Urothelium cell line (cell line): ENCODE results near the gene SLC39A11.

Source experiments
- DNase-seq: peaks from one replicate; pipeline ENCODE4 v3.0.0; 2011; ENCODE audit warnings: low spot score, mixed read lengths
- FAIRE-seq: peaks from 2 replicates; lab custom pipeline; 2011; peaks lifted over from hg19 to GRCh38; lab: Jason Lieb, UNC

The SLC39A11 gene

DNA sequence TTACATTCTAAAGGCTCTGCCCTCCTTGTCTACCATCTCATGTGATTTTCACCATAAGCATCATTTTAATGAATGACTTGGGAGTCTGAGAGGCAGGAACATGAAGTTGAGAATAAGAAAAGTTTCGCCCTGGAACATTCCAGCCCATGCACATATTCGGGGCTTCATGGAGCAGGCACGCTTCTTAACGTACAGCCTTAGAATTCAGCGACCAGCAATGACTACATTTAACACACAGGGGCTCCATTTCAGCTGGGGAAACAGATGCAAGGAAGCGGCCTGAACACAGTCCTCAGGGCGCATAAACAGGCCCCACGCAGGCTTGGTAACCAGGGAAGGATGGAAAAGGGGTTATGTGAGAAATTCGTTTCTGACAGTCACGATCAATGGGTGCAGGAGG, 357.4 kb downstream of the SLC39A11 start:
- DNase-seq (no peak), FAIRE-seq (no peak)

GRCh38 chr17:72734613-72735012, 357.9 kb downstream of the SLC39A11 start:
- DNase-seq (no peak), FAIRE-seq (no peak)

DNA sequence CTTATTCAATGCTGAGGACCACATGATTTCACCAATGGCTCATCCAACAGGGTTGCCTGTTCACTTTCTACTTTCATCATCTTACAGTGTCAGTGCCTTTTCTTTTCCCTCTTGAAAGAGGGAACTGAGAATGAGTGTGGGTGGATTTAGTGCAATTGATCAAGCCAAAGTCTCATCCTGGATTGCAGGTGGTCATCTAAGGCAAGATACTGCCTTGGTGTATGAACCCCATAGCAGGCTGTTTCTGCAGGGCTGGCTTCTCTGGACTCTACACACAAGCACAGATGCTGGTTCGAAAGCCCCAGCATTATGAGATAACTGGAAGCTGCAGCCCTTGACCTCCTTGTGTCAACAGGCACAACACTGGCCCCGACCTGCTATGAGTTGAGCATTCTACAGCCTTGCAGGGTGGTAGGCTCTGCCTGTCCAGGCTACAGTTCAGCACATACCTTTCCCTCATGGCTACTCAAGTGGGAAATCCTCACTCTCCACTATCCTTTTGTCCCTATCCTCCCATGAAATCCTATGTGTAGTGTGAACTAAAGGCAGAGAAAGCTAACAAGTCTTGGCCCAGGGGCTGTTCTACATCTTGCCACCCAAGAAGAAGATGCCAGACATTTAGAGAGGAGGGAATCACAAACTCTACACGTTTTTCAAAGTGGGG, 358.7 kb downstream of the SLC39A11 start:
- FAIRE-seq = peak; percentile 83
- DNase-seq = no peak

GRCh38 chr17:72732893-72733618, 359.4 kb downstream of the SLC39A11 start:
- no peak for FAIRE-seq
- DNase-seq = no peak

DNA sequence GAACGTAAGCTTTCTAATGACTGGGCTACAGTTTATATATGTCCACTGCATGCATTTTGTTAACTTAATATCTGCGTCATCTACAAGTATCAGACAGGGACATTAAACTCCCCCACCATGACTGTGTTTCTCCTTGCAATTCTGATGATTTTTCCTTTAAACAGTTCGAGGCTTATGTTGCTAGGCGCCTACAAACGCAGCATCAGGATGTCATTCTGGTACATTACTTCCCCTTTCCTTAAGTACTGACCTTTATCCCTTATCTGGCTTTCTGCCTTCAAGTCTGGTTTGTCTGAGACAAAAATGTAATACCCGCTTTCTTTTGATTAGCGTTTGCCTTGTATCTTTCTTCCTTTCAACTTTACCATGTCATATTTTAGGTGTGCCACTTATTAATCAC, 362.4 kb downstream of the SLC39A11 start:
- no peak for DNase-seq
- FAIRE-seq = no peak

DNA sequence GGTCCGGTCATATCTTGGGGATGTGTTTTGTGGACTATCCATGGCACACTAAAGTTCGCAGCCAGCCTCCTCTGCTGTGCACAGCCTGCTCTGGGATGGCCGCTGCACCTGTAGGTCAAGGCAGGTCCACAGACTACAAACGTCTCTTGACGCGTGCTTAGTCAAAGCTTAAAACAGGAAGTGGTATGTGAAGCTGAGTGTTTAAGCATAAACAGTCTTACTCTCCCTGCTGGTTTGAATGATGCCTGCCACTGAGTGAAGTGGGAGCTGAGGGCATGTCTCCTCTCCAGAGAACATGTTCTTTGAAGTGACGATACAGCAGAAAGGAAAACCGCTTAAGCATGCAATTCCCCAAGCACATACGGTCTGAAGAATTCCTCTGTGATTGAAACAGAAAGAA, 365.6 kb downstream of the SLC39A11 start:
- DNase-seq = no peak
- peak; percentile 53 for FAIRE-seq

GRCh38 chr17:72725433-72726068, 366.9 kb downstream of the SLC39A11 start:
- DNase-seq (peak; percentile 88), FAIRE-seq (peak; percentile 89)

DNA sequence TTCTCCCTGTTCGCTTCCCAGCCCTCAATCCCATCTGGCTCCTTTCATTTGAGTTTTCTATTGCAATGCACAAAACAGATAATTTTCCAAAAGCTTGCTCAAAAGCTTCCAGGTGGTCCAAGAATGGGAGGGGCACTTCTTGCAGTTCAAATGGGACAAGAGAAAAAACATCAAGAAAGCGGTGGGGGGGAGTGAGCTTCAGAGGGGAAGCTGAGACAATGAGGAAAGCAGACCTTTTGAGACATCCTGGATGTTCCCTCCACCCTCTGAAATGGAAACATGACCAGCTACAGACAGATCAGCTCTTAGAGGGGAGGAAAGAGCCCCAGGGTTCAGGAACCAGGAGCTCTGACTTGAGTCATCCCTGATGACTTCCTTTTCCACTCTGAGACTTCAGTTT, 368.2 kb downstream of the SLC39A11 start:
- DNase-seq (no peak), FAIRE-seq (no peak)

DNA sequence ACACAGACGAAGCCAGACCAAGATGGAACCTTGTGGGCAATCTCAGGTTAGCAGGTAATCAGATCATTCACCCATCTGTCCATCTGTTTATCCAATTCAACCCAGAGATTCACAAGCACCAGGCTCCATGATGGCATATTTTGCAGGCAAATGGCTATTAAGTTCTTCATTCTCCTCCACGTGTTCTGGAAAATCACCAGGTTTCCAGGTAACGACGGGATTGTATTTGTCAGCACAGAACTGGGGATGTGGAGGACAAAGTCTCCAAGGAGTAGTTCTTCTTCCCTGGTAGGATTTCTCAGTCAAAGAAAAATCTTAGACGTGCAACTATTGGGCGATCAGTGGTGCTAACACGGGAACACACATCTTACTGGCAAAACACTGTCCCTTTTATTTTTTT, 368.8 kb downstream of the SLC39A11 start:
- no peak for FAIRE-seq
- DNase-seq = no peak

- FAIRE-seq = peak; percentile 91
Observed at GRCh38 chr17:72720494-72720825, 372.0 kb downstream of the SLC39A11 start.

DNA sequence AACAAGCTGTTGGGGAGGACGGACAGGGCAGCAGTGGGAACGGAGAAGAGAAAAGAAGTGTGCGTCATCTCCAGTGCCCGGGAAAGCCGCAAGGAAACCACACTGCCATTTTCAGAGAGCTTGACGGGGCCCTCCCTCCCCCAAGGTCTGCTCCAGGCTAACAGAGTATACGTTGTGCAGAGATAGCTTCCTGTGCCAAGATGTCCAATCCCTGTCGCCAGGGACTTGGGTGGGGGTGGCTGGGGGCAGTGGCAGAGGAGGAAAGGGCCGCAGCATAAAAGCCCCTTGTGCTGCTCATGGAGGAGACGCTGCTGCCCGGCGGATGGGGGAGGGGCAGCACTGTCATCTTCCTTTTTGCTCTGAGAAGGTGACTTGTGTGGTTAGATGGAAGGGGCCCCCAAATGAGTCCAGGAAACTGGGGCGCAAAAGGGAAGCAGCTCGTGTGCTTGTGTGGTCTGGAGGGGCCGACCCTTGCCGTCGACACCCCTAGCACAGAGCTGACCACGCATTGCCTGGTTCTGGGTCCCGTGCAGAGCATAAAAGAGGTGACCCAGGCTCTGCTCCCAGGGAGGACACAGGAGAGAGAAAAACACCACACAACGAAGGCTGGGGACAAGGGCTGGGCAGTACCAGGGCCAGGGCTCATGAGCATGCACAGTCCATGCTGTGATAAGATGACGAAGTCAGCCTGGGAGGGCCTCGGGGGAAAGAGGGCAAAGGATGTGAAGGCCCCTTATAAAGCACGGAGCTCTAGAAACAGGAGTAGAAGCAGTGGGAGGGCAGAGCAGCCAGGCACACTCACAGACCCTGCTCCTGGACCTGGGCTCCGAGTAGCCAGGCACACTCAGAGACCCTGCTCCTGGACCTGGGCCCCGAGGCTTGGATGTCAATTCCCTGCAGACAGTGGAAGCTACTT, 372.7 kb downstream of the SLC39A11 start:
- no peak for FAIRE-seq
- peak; percentile 64 for DNase-seq

More at GRCh38 chr17:72720494-72720825, 372.0 kb downstream of the SLC39A11 start:
- DNase-seq = no peak

DNA sequence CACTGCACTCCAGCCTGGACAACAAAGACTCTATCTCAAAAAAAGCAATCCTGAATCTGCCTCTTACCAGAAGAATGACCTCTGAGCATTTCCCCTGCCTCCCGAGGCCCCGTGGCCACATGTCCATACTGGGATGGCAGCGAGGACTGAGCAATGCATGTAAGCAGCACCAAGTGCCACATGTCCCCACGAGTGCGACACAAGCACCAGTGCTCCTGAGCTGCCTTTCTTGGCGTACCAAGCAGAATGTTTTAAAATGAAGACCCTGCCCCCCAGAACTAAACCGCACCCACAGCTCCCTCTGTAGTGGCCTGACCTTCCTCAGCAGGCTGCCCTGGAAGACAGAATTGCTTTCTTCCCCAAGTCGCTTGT, 373.3 kb downstream of the SLC39A11 start:
- no peak for DNase-seq
- peak; percentile 95 for FAIRE-seq

GRCh38 chr17:72717676-72718075, 374.8 kb downstream of the SLC39A11 start:
- peak; percentile 61 for DNase-seq
- FAIRE-seq = peak; percentile 96

DNA sequence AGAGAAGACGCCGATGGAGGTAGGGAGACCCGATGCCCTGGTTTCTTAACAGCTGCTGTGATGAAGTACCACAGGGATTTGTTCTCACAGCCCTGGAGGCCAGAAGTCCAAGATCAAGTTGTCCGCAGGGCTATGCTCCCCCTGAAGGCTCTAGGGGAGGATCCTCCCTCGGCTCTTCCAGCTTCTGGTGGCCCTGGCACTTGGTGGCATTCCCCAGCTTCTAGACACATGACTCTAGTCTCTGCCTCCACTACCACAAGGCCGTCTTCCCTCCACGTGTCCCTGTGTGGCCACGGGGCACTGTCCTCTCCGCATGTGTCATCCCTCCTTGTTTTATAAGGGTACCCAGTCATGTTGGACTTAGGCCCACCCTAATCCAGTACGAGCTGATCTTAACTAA, 375.2 kb downstream of the SLC39A11 start:
- FAIRE-seq = no peak
- DNase-seq = no peak

GRCh38 chr17:72715906-72716572, 376.4 kb downstream of the SLC39A11 start:
- DNase-seq = peak; percentile 97
- peak; percentile 93 for FAIRE-seq

DNA sequence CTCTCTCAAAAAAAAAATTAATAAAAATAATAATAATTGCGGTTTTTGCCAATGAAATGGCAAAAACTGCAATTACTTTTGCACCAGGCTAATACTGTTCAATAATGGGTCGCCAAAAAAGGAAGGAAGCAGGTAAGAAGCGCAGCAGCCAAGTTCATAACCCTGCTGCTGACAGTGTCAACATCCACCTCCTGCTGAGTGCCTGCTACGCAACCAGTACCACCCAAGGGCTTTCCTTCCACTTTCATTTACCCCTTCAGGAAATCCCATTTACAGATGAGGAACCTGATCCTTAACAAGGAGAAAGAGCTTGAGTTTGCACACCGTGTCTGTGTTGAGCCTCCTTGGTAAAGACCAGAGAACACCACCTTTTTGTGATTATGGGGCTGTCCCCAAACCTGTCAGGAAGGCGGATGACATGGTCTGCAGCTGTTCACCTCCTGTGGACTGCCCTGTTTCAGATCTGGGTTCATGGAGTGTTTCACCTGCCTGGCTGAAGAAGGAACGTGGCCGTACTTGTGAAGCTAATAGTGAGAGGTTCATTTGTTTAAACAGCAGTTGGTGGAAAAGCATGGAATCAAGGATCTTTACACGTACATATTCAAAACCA, 378.0 kb downstream of the SLC39A11 start:
- DNase-seq (no peak), FAIRE-seq (no peak)

GRCh38 chr17:72713701-72714100, 378.8 kb downstream of the SLC39A11 start:
- no peak for DNase-seq
- FAIRE-seq = no peak

DNA sequence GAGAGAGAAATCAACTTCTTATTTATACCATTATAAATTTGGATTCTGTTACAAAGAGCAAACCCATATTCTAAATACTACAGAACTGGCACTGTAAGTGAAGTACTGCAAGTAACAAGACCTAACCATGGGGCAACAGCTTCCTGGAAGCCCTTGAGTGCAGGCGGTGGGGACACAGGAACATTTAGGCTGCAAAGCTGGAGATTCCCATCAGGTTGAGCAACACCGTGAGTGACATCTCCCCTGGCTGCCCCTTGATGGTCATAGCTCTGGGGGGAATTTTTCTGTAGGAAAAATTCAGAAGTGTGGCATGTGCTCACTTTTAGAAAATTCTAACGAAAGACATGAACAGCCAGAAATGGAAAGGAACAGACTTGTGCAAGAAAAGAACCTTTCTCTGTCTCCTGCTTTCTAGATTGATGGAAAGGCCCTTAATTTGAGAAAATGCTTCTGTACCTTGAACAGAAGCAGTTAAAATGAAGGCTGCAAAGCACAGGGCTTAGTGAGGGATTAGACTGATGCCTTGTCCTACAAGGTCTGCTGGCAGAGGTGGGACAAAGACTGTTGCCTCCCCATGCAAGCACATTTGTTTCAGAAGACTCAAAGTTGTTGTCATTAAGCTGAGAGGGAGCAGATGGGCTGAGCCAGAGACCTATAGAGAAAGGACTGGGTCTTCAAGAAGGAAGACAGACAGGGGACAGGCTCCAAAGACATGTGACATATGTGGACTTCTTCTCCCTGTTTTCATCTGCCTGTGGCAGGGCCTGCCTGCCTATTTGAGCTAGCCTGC, 380.8 kb downstream of the SLC39A11 start:
- FAIRE-seq (no peak), DNase-seq (no peak)

GRCh38 chr17:72710834-72711233, 381.7 kb downstream of the SLC39A11 start:
- no peak for DNase-seq
- FAIRE-seq = no peak
